Erythroblast (primary cell): ENCODE measurements around the gene SETDB1.

Experiments
- GATA1 ChIP-seq: IDR thresholded peaks from 2 replicates; pipeline ENCODE4 v1.6.1; 2011; ENCODE audit warnings: low read depth, mild to moderate bottlenecking, control low read depth, low read length, moderate library complexity
- POLR2A ChIP-seq: IDR thresholded peaks from 2 replicates; pipeline ENCODE4 v1.6.1; 2011; ENCODE audit warnings: mild to moderate bottlenecking, low read length

DNA sequence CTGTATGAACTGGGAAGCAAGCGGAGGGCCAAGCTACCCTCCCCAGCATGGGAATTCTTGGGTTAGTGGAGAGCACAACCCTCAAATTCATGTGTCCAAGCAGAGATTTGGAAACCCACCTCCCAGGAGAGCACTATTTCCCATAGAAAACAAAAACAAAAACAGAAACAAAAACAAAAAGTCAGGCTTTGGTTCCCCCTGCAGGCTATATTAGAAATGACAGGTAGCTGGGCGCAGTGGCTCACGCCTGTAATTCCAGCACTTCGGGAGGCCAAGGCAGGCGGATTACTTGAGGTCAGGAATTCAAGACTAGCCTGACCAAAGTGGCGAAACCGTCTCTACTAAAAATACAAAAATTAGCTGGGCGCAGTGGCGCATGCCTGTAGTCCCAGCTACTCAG is 69.7 kb downstream of the SETDB1 start:
- TF ChIP-seq POLR2A, result no peak
- TF ChIP-seq GATA1, result no peak
